IPS-15b (cell line): ENCODE data around the gene PDCD1.

Source experiments
- H3K27me3 ChIP-seq: one replicate; pipeline ENCODE4 v1.6.1; 2013; ENCODE audit warnings: low read length; ENCODE audit not compliant: control insufficient read depth, insufficient read depth
- H3K36me3 ChIP-seq: one replicate; pipeline ENCODE4 v1.6.1; 2013; ENCODE audit warnings: low read length; ENCODE audit not compliant: control insufficient read depth, insufficient read depth
- H3K4me1 ChIP-seq: one replicate; pipeline ENCODE4 v1.6.1; 2013; ENCODE audit warnings: mild to moderate bottlenecking, low read length; ENCODE audit not compliant: control insufficient read depth, insufficient read depth
- H3K4me3 ChIP-seq: one replicate; pipeline ENCODE4 v1.5.1; 2013; ENCODE audit warnings: low read depth, low read length
- H3K9ac ChIP-seq: one replicate; pipeline ENCODE4 v1.6.1; 2013; ENCODE audit warnings: low read depth, mild to moderate bottlenecking, low read length
- H3K9me3 ChIP-seq: one replicate; pipeline ENCODE4 v1.6.1; 2013; ENCODE audit warnings: mild to moderate bottlenecking, low read length; ENCODE audit not compliant: control insufficient read depth, insufficient read depth

PDCD1 gene

DNA sequence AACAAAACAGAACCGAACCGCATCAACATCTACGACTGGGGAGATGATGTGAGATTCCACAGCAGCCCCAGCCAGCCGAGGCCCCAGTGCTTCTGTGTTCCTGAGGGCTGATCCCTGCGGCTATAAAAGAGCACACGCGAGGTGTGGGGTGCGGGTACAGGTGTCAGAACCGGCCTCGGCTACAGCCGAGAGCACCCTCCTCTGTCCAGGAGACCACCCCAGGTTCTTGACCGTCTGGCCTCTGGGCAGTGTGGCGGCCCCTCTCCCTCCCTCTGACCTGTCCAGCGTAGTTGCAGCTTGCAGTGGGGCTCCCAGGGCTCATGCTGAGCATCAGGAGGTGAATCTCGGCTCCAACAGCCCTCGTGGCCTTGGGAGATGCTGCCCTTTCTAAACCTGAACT, 34.6 kb upstream of the PDCD1 start:
- no peaks in the 10 kb centered on the region for H3K4me1 ChIP-seq
- no peaks in the 10 kb centered on the region for H3K9me3 ChIP-seq
- no peak overlapping the region for H3K4me3 ChIP-seq
- no peaks in the 10 kb centered on the region for H3K27me3 ChIP-seq
- H3K9ac ChIP-seq: no peak overlapping the region
- no peaks in the 10 kb centered on the region for H3K36me3 ChIP-seq

- H3K9ac ChIP-seq: no peak overlapping the region
- H3K27me3 ChIP-seq: no peaks in the 10 kb centered on the region
- no peaks in the 10 kb centered on the region for H3K4me1 ChIP-seq
- H3K36me3 ChIP-seq: no peaks in the 10 kb centered on the region
- no peaks in the 10 kb centered on the region for H3K9me3 ChIP-seq
- H3K4me3 ChIP-seq: no peak overlapping the region
Measured at GRCh38 chr2:241892299-241893137, 33.8 kb upstream of the PDCD1 start.

GRCh38 chr2:241891988-241892298, 33.2 kb upstream of the PDCD1 start:
- no peaks in the 10 kb centered on the region for H3K4me1 ChIP-seq
- no peaks in the 10 kb centered on the region for H3K27me3 ChIP-seq
- H3K4me3 ChIP-seq: no peak overlapping the region
- no peak overlapping the region for H3K9ac ChIP-seq
- no peaks in the 10 kb centered on the region for H3K9me3 ChIP-seq
- H3K36me3 ChIP-seq: no peaks in the 10 kb centered on the region

GRCh38 chr2:241891315-241891987, 32.8 kb upstream of the PDCD1 start:
- H3K9me3 ChIP-seq: no peaks in the 10 kb centered on the region
- H3K9ac ChIP-seq: no peak overlapping the region
- H3K27me3 ChIP-seq: no peaks in the 10 kb centered on the region
- no peaks in the 10 kb centered on the region for H3K36me3 ChIP-seq
- H3K4me1 ChIP-seq: no peaks in the 10 kb centered on the region
- H3K4me3 ChIP-seq: no peak overlapping the region

DNA sequence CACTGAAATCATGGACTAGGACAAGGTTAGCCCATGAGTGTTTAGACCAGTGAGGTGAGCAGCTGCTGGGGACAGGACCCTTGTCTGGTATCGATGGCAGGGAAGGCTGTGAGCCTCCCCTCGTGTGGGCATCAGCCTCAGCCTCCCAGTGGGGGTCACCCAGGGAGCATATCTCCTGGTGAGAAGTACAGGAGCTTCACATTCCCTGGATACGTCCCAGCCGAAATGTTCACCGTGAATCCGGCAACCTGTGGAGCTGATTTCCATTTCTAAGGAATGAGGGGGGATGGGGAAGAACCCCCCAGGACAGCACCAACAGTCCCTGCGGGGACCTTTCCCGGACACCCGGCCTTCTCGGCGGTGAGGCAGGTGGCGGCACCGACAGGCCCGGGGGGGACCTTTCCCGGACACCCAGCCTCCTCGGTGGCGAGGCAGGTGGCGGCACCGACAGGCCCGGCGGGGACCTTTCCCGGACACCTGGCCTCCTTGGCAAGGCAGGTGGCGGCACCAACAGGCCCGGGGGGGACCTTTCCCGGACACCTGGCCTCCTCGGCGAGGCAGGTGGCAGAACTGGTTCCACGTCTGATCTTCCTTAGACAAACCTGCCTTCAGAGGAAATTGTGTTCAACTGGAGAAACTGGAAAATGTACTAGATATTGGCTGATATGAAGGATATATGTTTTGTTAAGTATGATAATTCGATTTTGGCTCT, 32.0 kb upstream of the PDCD1 start:
- Histone ChIP-seq H3K27me3 (no peaks in the 10 kb centered on the region), H3K4me1 (no peaks in the 10 kb centered on the region), H3K9me3 (no peaks in the 10 kb centered on the region), H3K9ac (no peak overlapping the region), H3K4me3 (no peak overlapping the region), H3K36me3 (no peaks in the 10 kb centered on the region)

DNA sequence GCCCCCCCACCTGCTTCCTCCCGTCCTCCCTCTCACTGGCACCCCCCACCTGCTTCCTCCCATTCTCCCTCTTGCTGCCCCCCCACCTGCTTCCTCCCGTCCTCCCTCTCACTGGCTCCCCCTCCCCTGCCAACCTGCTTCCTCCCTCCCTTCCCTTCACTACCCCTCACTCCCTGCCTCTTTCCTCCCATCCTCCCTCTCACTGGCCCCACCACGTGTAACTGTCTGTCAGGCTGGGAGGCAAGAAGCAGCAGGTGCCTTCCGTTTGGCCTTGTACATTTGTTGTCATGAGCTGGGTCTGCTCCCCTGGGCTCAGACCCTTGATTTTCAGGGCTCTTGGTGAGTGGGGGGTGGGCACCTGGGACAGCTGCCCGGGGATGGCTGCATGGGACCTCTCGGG, 29.9 kb upstream of the PDCD1 start:
- Histone ChIP-seq H3K36me3 (no peaks in the 10 kb centered on the region), H3K4me1 (no peaks in the 10 kb centered on the region), H3K27me3 (no peaks in the 10 kb centered on the region), H3K9me3 (no peaks in the 10 kb centered on the region), H3K9ac (no peak overlapping the region), H3K4me3 (no peak overlapping the region)

GRCh38 chr2:241887806-241888522, 29.3 kb upstream of the PDCD1 start:
- H3K9me3 ChIP-seq: no peaks in the 10 kb centered on the region
- H3K36me3 ChIP-seq: no peaks in the 10 kb centered on the region
- H3K9ac ChIP-seq: no peak overlapping the region
- H3K4me1 ChIP-seq: no peaks in the 10 kb centered on the region
- no peaks in the 10 kb centered on the region for H3K27me3 ChIP-seq
- no peak overlapping the region for H3K4me3 ChIP-seq

- no peaks in the 10 kb centered on the region for H3K27me3 ChIP-seq
- no peak overlapping the region for H3K4me3 ChIP-seq
- peaks cover 8% of the 10 kb centered on the region for H3K4me1 ChIP-seq
- no peak overlapping the region for H3K9ac ChIP-seq
- no peaks in the 10 kb centered on the region for H3K9me3 ChIP-seq
- H3K36me3 ChIP-seq: no peaks in the 10 kb centered on the region
Measured at GRCh38 chr2:241886840-241887447, 28.2 kb upstream of the PDCD1 start.

DNA sequence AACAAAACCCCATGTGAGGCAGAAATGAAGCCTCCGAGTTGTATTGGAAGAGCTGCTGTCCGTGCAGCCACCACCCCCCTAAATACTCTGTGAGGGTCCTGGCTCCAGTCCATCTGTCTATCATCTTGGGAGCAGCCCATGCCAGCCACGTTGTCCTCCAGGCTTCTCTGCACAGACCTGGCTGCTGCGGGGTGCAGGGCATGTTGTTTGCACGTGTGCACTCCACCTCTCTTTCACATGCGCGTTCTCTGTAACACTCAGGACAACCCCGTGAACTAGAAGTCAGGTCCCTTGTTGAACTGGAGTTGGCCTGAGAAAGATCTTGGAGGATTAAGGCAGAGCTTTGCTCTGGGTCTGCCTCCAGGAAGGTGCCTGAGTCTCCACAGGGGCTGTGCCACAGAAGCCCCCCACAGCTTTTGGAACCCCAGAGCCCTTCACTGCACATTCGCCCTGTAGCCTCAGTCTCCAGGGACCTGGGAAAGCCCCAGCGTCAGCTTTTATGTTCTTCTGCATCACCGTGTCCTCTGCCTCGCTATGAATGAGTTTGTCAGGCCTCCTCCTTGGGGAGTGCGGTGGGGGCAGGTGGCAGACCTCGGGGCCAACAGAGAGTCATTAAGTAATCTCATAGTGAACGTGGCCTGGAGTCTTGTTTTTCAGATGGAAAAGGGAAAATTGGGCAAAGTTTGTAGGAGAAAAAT, 27.4 kb upstream of the PDCD1 start:
- Histone ChIP-seq H3K27me3 (no peaks in the 10 kb centered on the region), H3K4me1 (peaks cover 9% of the 10 kb centered on the region), H3K4me3 (no peak overlapping the region), H3K9ac (no peak overlapping the region), H3K36me3 (no peaks in the 10 kb centered on the region), H3K9me3 (no peaks in the 10 kb centered on the region)

GRCh38 chr2:241885291-241885945, 26.7 kb upstream of the PDCD1 start:
- H3K36me3 ChIP-seq: no peaks in the 10 kb centered on the region
- no peak overlapping the region for H3K9ac ChIP-seq
- no peaks in the 10 kb centered on the region for H3K9me3 ChIP-seq
- no peaks in the 10 kb centered on the region for H3K27me3 ChIP-seq
- peaks cover 9% of the 10 kb centered on the region for H3K4me1 ChIP-seq
- H3K4me3 ChIP-seq: no peak overlapping the region
